ENCODE data around the gene RUNX1. TPM values are rescaled to one million over a fixed set of nuclear protein-coding genes. Genes with fewer than 3 reads are reported as not detected.

The RUNX1 gene
- total and polyA plus RNA-seq, 8 donors: 7.5 to 89.6 (median 10.8) TPM

GRCh38 chr21:35070436-35070835, 21.3 kb upstream of the RUNX1 start:
- H3K4me3 ChIP-seq: no peak overlapping the region
- no peak for TF ChIP-seq CTCF (IDR thresholded peaks at IDR 0.05)
- no peak for ATAC-seq
- H3K9me3 ChIP-seq: no peaks in the 10 kb centered on the region
- no peak overlapping the region for H3K27ac ChIP-seq
- H3K36me3 ChIP-seq: no peaks in the 10 kb centered on the region
- DNase-seq: no peak
- intact Hi-C loops (cut with DNase I): no loop called here
- H3K27me3 ChIP-seq: no peaks in the 10 kb centered on the region
- peaks cover 0 to 1% of the 10 kb centered on the region in 2 donors for H3K4me1 ChIP-seq

GRCh38 chr21:35066824-35067223, 17.7 kb upstream of the RUNX1 start:
- no peak for ATAC-seq
- H3K4me1 ChIP-seq: no peaks in the 10 kb centered on the region
- H3K27me3 ChIP-seq: no peaks in the 10 kb centered on the region
- no peak for TF ChIP-seq CTCF (IDR thresholded peaks at IDR 0.05)
- H3K4me3 ChIP-seq: no peak overlapping the region
- intact Hi-C loops (cut with DNase I): no loop called here
- H3K9me3 ChIP-seq: no peaks in the 10 kb centered on the region
- H3K27ac ChIP-seq: no peak overlapping the region
- H3K36me3 ChIP-seq: no peaks in the 10 kb centered on the region
- no peak for DNase-seq

- no peaks in the 10 kb centered on the region for H3K4me1 ChIP-seq
- no peaks in the 10 kb centered on the region for H3K9me3 ChIP-seq
- intact Hi-C loops (cut with DNase I): no loop called here
- no peak for TF ChIP-seq CTCF (IDR thresholded peaks at IDR 0.05)
- no peak overlapping the region for H3K4me3 ChIP-seq
- no peaks in the 10 kb centered on the region for H3K36me3 ChIP-seq
- no peak overlapping the region for H3K27ac ChIP-seq
- H3K27me3 ChIP-seq: no peaks in the 10 kb centered on the region
- DNase-seq: no peak
- ATAC-seq: no peak
Measured at GRCh38 chr21:35063428-35064172, 14.5 kb upstream of the RUNX1 start.

GRCh38 chr21:35062016-35062415, 12.9 kb upstream of the RUNX1 start:
- Histone ChIP-seq H3K4me3 (no peak overlapping the region), H3K36me3 (no peaks in the 10 kb centered on the region), H3K27me3 (no peaks in the 10 kb centered on the region), H3K9me3 (no peaks in the 10 kb centered on the region), H3K27ac (no peak overlapping the region), H3K4me1 (no peaks in the 10 kb centered on the region)
- TF ChIP-seq CTCF (IDR thresholded peaks at IDR 0.05): no peak
- ATAC-seq: no peak
- intact Hi-C loops (cut with DNase I): no loop called here
- DNase-seq: no peak

- Histone ChIP-seq H3K9me3 (no peaks in the 10 kb centered on the region), H3K36me3 (no peaks in the 10 kb centered on the region), H3K4me3 (no peak overlapping the region), H3K27ac (no peak overlapping the region), H3K27me3 (no peaks in the 10 kb centered on the region), H3K4me1 (no peaks in the 10 kb centered on the region)
- ATAC-seq: no peak
- intact Hi-C loops (cut with DNase I): no loop called here
- no peak for TF ChIP-seq CTCF (IDR thresholded peaks at IDR 0.05)
- no peak for DNase-seq
Measured at GRCh38 chr21:35059742-35060141, 10.6 kb upstream of the RUNX1 start.
